KOPT-K1 (cell line): Measurements from ENCODE around the gene NFX1.
"Not testable (repeated sequence)": the region's sequence is repeated elsewhere in the genome, so short reads cannot be mapped to it uniquely, and the experiment has no call there.

Experiments used
- H3K27ac ChIP-seq: fragments of 200-600 bp; sonication (generic); 2 replicates; pipeline ENCODE4 v1.5.1; 2016; ENCODE audit warnings: antibody characterized with exemption, mild to moderate bottlenecking, low read depth, low read length; ENCODE audit not compliant: poor library complexity, severe bottlenecking
- H3K36me3 ChIP-seq: fragments of 200-600 bp; sonication (generic); 2 replicates; pipeline ENCODE4 v1.5.1; 2017; ENCODE audit warnings: antibody characterized with exemption, mild to moderate bottlenecking, low read length, moderate library complexity; ENCODE audit not compliant: insufficient read depth
- H3K9me3 ChIP-seq: fragments of 200-600 bp; sonication (generic); 2 replicates; pipeline ENCODE4 v1.5.1; 2017; ENCODE audit warnings: antibody characterized with exemption, low read length, mild to moderate bottlenecking; ENCODE audit not compliant: insufficient read depth, poor library complexity, severe bottlenecking

The NFX1 gene

DNA sequence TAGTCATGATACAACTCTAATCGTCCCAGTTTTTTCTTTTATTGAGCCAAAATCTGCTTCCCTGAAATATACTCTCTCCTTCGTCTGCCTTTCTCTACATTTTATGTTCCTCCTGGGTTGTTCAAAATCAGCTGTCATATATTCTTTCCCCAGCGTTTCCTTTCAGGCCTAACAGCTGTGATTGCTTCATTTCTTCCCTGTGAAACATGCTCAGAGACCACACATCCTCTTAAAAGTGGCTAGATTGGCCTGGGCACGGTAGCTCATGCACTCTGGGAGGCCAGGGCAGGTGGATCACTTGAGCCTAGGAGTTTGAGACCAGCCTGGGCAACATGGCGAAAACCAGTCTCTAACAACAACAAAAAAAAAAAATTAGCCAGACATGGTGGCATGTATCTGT, 25.1 kb downstream of the NFX1 start:
- Histone ChIP-seq H3K9me3 (no peaks in the 10 kb centered on the region), H3K27ac (no peak overlapping the region), H3K36me3 (peaks cover 97% of the 10 kb centered on the region)

DNA sequence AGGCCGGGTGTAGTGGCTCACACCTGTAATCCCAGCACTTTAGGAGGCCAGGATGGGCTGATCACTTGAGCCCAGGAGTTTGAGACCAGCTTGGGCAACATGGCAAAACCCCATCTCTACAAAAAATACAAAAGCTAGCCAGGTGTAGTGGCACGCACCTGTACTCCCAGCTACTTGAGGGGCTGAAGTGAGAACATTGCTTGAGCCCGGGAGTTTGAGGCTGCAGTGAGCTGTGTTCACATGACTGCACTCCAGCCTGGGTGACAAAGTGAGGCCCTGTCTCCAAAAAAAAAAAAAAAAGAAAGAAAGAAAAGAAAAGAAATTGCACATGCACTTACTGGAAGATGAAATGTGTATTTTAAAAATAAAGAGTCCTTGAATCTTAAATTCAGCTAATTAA, 26.8 kb downstream of the NFX1 start:
- H3K27ac ChIP-seq, H3K9me3 ChIP-seq: not testable (repeated sequence)
- H3K36me3 ChIP-seq = peaks cover 97% of the 10 kb centered on the region

DNA sequence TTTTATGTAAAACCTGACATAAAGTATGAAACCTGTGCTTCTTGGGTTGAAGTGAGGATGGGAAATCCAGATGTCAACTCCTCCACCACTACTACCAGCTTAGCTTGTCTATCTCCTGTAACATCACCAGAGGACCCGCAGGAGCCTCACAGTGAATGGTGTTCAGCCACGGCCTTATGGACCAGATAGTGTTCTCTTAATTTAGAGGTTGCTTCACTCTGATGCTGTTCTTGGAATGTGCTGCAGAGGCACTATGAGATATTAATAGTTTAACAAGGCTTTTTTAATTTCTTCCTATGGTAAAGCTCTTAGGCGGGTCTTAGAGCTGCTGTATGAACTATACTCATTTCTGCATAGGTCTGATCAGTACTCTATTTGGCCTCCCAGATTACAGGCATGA, 27.9 kb downstream of the NFX1 start:
- Histone ChIP-seq H3K9me3 (no peaks in the 10 kb centered on the region), H3K36me3 (peaks cover 97% of the 10 kb centered on the region), H3K27ac (no peak overlapping the region)

- Histone ChIP-seq H3K36me3 (peaks cover 97% of the 10 kb centered on the region), H3K9me3 (no peaks in the 10 kb centered on the region), H3K27ac (no peak overlapping the region)
Measured at GRCh38 chr9:33318781-33319180, 28.5 kb downstream of the NFX1 start.

DNA sequence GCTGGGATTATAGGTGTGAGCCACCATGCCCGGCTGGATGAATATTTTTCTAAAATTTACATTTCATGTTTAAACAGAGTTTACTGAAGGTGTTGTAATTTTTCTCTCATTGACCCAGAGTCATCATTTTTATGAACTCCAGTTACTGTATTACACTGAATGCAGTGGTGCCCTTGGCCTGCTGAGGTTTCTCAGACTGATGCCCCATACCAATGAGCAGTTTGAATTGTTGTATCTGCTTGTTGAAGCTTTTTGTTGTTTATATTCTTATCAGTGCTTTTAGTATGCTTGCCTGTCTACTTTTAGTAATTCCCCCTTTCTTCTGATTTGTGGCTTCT, 29.9 kb downstream of the NFX1 start:
- Histone ChIP-seq H3K9me3 (no peaks in the 10 kb centered on the region), H3K27ac (no peak overlapping the region), H3K36me3 (peaks cover 95% of the 10 kb centered on the region)

DNA sequence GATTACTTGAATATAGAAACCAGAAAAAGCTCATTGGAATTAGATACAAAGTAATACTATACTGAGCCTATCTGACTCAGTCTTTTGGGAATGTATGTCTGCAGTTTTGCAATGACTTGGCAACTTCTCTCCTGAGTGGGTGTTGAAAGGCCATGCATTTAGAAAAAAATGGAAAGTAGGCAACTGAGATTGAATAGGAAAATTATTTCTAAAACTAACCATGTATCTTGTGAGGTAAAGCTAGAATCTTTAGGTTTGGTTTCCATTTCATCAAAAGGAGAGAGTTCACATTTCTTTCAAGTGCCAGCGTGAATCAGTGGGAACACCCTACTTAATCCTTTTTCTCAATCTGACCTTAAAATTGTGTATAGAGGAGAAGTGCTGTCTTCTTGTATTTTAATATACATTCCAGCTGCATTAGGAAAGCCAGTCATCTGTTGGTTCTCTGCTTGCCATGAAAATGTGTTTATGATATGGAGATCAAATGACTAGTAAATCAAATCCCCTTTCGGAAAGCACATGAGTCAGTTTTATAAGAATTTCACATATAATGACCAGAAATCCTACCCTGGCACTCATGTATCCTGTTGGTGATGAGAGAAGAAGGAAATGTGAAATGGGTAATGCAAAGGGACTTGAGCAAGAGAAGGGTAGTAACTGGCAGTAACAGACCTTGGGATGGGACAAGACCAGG, 30.4 kb downstream of the NFX1 start:
- Histone ChIP-seq H3K9me3 (no peaks in the 10 kb centered on the region), H3K36me3 (peaks cover 91% of the 10 kb centered on the region), H3K27ac (no peak overlapping the region)

- Histone ChIP-seq H3K36me3 (peaks cover 84% of the 10 kb centered on the region), H3K9me3 (no peaks in the 10 kb centered on the region), H3K27ac (no peak overlapping the region)
Measured at GRCh38 chr9:33329117-33329563, 38.8 kb downstream of the NFX1 start.

DNA sequence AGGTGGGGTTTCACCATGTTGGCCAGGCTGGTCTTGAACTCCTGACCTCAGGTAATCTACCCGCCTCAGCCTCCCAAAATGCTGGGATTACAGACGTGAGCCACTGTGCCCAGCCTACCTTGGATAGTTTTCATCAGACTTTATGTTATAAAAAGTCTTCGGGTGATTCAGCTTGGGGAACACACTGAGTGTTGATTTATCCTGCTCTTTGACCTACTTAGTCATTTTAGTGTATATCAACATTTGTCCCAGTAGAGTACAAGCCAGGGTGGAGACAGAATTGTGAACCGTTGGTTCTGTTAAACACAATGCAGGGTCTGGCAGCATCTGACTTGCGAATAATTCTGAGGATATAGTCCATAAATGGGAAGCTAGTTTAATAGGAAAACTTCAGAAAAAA, 39.7 kb downstream of the NFX1 start:
- Histone ChIP-seq H3K9me3 (no peaks in the 10 kb centered on the region), H3K36me3 (peaks cover 85% of the 10 kb centered on the region), H3K27ac (no peak overlapping the region)

- H3K36me3 ChIP-seq = peaks cover 96% of the 10 kb centered on the region
- no peak overlapping the region for H3K27ac ChIP-seq
- H3K9me3 ChIP-seq = no peaks in the 10 kb centered on the region
Measured at GRCh38 chr9:33331377-33331891, 41.1 kb downstream of the NFX1 start.

DNA sequence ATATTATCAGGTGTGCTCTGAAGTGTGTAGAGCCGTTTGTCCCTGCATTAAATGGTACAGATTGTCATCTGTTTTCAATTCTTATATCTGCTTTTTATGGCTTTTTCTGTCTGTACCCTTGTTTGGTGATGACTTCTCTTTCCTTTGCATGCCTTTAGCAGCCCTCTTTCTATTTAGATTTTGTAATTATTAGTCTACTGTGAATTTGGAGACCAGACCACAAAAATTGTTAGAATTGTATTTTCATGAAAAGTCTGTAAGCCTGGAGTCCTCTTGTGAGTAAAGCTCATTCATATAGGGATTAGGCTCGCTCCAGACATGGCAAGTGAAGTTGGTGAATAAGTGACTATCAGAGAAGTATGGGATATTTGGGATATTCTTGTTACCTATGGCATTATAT, 41.7 kb downstream of the NFX1 start:
- H3K36me3 ChIP-seq = peaks cover 99% of the 10 kb centered on the region
- H3K9me3 ChIP-seq = peaks cover 4% of the 10 kb centered on the region
- no peak overlapping the region for H3K27ac ChIP-seq

GRCh38 chr9:33332956-33333355, 42.6 kb downstream of the NFX1 start:
- peaks cover 99% of the 10 kb centered on the region for H3K36me3 ChIP-seq
- H3K9me3 ChIP-seq = peaks cover 13% of the 10 kb centered on the region
- not testable (repeated sequence) for H3K27ac ChIP-seq

DNA sequence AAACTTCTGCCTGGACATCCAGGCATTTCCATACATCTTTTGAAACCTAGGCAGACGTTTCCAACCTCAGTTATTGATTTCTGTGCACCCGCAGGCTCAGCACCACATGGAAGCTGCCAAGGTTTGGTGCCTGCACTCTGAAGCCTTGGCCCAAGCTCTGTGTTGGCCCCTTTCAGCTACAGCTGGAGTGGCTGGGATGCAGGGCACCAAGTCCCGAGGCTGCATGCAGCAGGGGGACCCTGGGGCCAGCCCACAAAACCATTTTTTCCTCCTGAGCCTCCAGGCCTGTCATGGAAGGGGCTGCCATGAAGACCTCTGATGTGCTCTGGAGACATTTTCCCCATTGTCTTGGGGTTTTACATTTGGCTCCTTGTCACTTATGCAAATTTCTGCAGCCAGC, 49.9 kb downstream of the NFX1 start:
- Histone ChIP-seq H3K9me3 (peaks cover 45% of the 10 kb centered on the region), H3K36me3 (peaks cover 95% of the 10 kb centered on the region), H3K27ac (no peak overlapping the region)

- Histone ChIP-seq H3K36me3 (peaks cover 95% of the 10 kb centered on the region), H3K9me3 (peaks cover 45% of the 10 kb centered on the region), H3K27ac (no peak overlapping the region)
Measured at GRCh38 chr9:33341182-33341581, 50.9 kb downstream of the NFX1 start.

DNA sequence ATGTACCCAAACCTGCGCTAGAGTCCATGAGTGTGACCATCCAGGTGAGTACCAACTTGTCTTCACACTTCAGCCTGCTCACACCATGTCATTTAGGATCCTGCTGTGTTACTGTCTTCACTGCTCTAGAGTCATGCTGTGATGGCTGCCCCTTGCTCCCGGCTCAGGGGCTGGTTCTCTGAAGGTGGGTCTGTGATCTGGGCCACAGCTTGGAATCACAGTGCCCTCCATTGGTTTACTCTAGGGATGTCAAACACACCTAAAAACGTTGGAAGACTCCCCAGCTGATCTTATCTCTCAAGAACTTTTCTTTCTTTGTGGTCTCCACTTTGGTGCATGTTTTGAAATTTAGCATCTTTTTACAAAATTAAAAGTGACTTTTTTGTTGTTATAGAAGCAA, 53.8 kb downstream of the NFX1 start:
- peaks cover 95% of the 10 kb centered on the region for H3K36me3 ChIP-seq
- H3K27ac ChIP-seq = no peak overlapping the region
- peaks cover 20% of the 10 kb centered on the region for H3K9me3 ChIP-seq

DNA sequence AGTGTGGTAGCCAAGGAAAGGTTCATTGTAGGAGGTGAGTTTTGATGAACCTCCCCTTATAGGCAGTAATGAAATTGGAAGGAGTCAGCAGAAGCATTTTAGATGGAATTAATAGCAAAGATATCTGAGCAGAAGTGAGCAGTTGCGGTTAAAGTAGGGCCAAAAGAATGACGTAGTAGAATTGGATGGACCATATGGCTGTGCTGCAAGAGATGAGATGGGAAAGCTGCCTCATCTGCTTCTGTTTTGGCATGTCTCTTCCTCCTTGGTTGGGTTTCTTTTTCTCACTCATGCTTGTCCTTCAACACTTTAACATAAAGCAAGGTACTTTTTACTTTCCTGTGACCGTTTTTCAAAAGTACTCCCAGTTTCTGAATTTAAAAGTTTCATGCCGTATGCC, 56.2 kb downstream of the NFX1 start:
- Histone ChIP-seq H3K36me3 (peaks cover 87% of the 10 kb centered on the region), H3K27ac (no peak overlapping the region), H3K9me3 (no peaks in the 10 kb centered on the region)

- Histone ChIP-seq H3K9me3 (no peaks in the 10 kb centered on the region), H3K36me3 (peaks cover 85% of the 10 kb centered on the region), H3K27ac (no peak overlapping the region)
Measured at GRCh38 chr9:33348998-33349397, 58.7 kb downstream of the NFX1 start.
